Mucosa of descending colon (tissue), 3 donors: ENCODE data around the gene GALNS. TPM values are rescaled to one million over a fixed set of nuclear protein-coding genes. Genes with fewer than 3 reads are reported as not detected.

ENCODE experiments used
- ATAC-seq: fragments of 200-7000 bp; cut with Tn5 transposase; one replicate; pipeline ENCODE4 v1.9.1; 2020; ENCODE audit warnings: mild to moderate bottlenecking, moderate library complexity
- DNase-seq, 3 donors: peaks; one replicate each; pipeline ENCODE4 v3.0.0-alpha.2; 2020
- H3K36me3 ChIP-seq: fragments of 200-600 bp; one replicate; pipeline ENCODE4 v1.8.0; 2021; ENCODE audit warnings: low read depth, mild to moderate bottlenecking
- H3K4me1 ChIP-seq: fragments of 200-600 bp; one replicate; pipeline ENCODE4 v1.8.0; 2021; ENCODE audit warnings: low read depth, mild to moderate bottlenecking
- H3K4me3 ChIP-seq: fragments of 200-600 bp; one replicate; pipeline ENCODE4 v1.8.0; 2021; ENCODE audit warnings: mild to moderate bottlenecking
- H3K9me3 ChIP-seq: fragments of 200-600 bp; one replicate; pipeline ENCODE4 v1.8.0; 2021; ENCODE audit warnings: mild to moderate bottlenecking
- CTCF ChIP-seq: fragments of 200-600 bp; IDR thresholded peaks from one replicate; pipeline ENCODE4 v1.8.0; 2022; ENCODE audit warnings: antibody characterized with exemption, mild to moderate bottlenecking
- intact Hi-C, 2 donors: fragments of 100-400 bp; cut with DNase I in 1 of 2; cut with micrococcal nuclease in 1 of 2; formaldehyde crosslinking; loops; one replicate each; pipeline versions ENCODE4 v1.11.0 to v1.11.1; 2022; cut with DNase I, micrococcal nuclease
- total RNA-seq, 3 donors: library from RNA; stranded (reverse); fragmentation: NEBNext Ultra II Directional in 2 of 3; extraction: Animal tissue kit (Norgen Biotek cat#: 25700) in 2 of 3; gene quantifications; one replicate each; pipeline versions ENCODE4 v1.2.1 to v1.2.4, GENCODE V29; 2021 to 2023
- donor health status: DM: no; HTN: no; CAD: no; lungs with moderate emphysema.
- donor health status: DM: no; HTN: no; CAD: no.
- donor health status: DM: no; HTN: yes; CAD: no.

GALNS gene
- total RNA-seq, 3 donors from 2014 or later: 37.4 to 65.3 (median 44.0) TPM

GRCh38 chr16:88861359-88861758 is 4.6 kb upstream of the GALNS start:
- H3K36me3 ChIP-seq: no peaks in the 10 kb centered on the region
- no peak overlapping the region for H3K4me3 ChIP-seq
- intact Hi-C loops: no loop called here
- DNase-seq (no peak), ATAC-seq (no peak)
- H3K4me1 ChIP-seq: peaks cover 10% of the 10 kb centered on the region
- no peak for TF ChIP-seq CTCF
- no peaks in the 10 kb centered on the region for H3K9me3 ChIP-seq

- H3K4me1 ChIP-seq: peaks cover 27% of the 10 kb centered on the region
- intact Hi-C loops: no loop called here
- no peaks in the 10 kb centered on the region for H3K36me3 ChIP-seq
- TF ChIP-seq CTCF: no peak
- H3K4me3 ChIP-seq: no peak overlapping the region
- ATAC-seq (no peak), DNase-seq (no peak)
- no peaks in the 10 kb centered on the region for H3K9me3 ChIP-seq
Measured at GRCh38 chr16:88859381-88860091, 2.8 kb upstream of the GALNS start.

- peak; percentile 67 for ATAC-seq
- H3K4me3 ChIP-seq: peak overlapping the region; percentile 95
- H3K9me3 ChIP-seq: no peaks in the 10 kb centered on the region
- peaks cover 32% of the 10 kb centered on the region for H3K4me1 ChIP-seq
- TF ChIP-seq CTCF: peak; percentile 71
- intact Hi-C loops: no loop called here
- peak; percentile 84 to 90 (median 86) for DNase-seq
- H3K36me3 ChIP-seq: no peaks in the 10 kb centered on the region
Measured at GRCh38 chr16:88857728-88858339, 1.1 kb upstream of the GALNS start.

GRCh38 chr16:88856122-88856827 is 472 bp downstream of the GALNS start:
- H3K4me1 ChIP-seq: peaks cover 32% of the 10 kb centered on the region
- H3K4me3 ChIP-seq: peak overlapping the region; percentile 95
- intact Hi-C loops: no loop called here
- ATAC-seq: peak; percentile 57
- TF ChIP-seq CTCF: no peak
- no peaks in the 10 kb centered on the region for H3K9me3 ChIP-seq
- no peaks in the 10 kb centered on the region for H3K36me3 ChIP-seq
- DNase-seq: peak; percentile 21 to 71 (median 58)

- ATAC-seq (no peak), DNase-seq (no peak)
- Histone ChIP-seq H3K4me1 (peaks cover 32% of the 10 kb centered on the region), H3K9me3 (no peaks in the 10 kb centered on the region), H3K4me3 (no peak overlapping the region), H3K36me3 (no peaks in the 10 kb centered on the region)
- no peak for TF ChIP-seq CTCF
- intact Hi-C loops: no loop called here
Measured at GRCh38 chr16:88855736-88856121, 1.0 kb downstream of the GALNS start.
